DOHH2 (cell line): ENCODE results near the gene PRG3.

ENCODE experiments used
- H3F3A ChIP-seq: fragments of 200-600 bp; sonication (generic), shearing (Covaris generic); 2 replicates; pipeline ENCODE4 v1.6.0; 2016; ENCODE audit warnings: antibody characterized with exemption, mild to moderate bottlenecking; ENCODE audit not compliant: control insufficient read depth, insufficient read depth
- H3K27ac ChIP-seq: fragments of 200-600 bp; sonication (generic); 2 replicates; pipeline ENCODE4 v1.5.1; 2014; ENCODE audit warnings: low read depth, mild to moderate bottlenecking, low read length, moderate library complexity
- H3K27me3 ChIP-seq: fragments of 200-600 bp; sonication (generic); 2 replicates; pipeline ENCODE4 v1.6.1; 2014; ENCODE audit warnings: mild to moderate bottlenecking, low read length, mixed read lengths; ENCODE audit not compliant: control insufficient read depth
- H3K36me3 ChIP-seq: fragments of 200-600 bp; sonication (generic); 2 replicates; pipeline ENCODE4 v1.6.1; 2014; ENCODE audit warnings: mild to moderate bottlenecking, low read length, moderate library complexity, mixed read lengths; ENCODE audit not compliant: control insufficient read depth
- H3K4me1 ChIP-seq: fragments of 200-600 bp; sonication (generic); 2 replicates; pipeline ENCODE4 v1.6.1; 2014; ENCODE audit warnings: mild to moderate bottlenecking, low read length, mixed read lengths; ENCODE audit not compliant: control insufficient read depth
- H3K4me2 ChIP-seq: fragments of 200-600 bp; sonication (generic); 2 replicates; pipeline ENCODE4 v1.6.0; 2014; ENCODE audit warnings: mild to moderate bottlenecking, low read length, moderate library complexity
- H3K4me3 ChIP-seq: fragments of 200-600 bp; sonication (generic); 2 replicates; pipeline ENCODE4 v1.5.1; 2014; ENCODE audit warnings: mild to moderate bottlenecking, low read length, mixed read lengths
- H3K79me2 ChIP-seq: fragments of 200-600 bp; sonication (generic); 2 replicates; pipeline ENCODE4 v1.6.1; 2014; ENCODE audit warnings: mild to moderate bottlenecking, low read length, mixed read lengths; ENCODE audit not compliant: control insufficient read depth
- H3K9me2 ChIP-seq: fragments of 200-600 bp; sonication (generic); replicated peaks from 2 replicates; pipeline ENCODE4 v1.6.1; 2014; ENCODE audit warnings: mild to moderate bottlenecking, low read length, mixed read lengths; ENCODE audit not compliant: control insufficient read depth
- H3K9me3 ChIP-seq: fragments of 200-600 bp; sonication (generic); 2 replicates; pipeline ENCODE4 v1.6.1; 2014; ENCODE audit warnings: antibody characterized with exemption, low read length, mixed read lengths; ENCODE audit not compliant: control insufficient read depth, insufficient read depth
- H4K20me1 ChIP-seq: fragments of 200-600 bp; sonication (generic); 2 replicates; pipeline ENCODE4 v1.6.0; 2014; ENCODE audit warnings: low read depth, mild to moderate bottlenecking, antibody characterized with exemption, low read length, moderate library complexity; ENCODE audit not compliant: control insufficient read depth, insufficient read depth
- EZH2phosphoT487 ChIP-seq: fragments of 200-600 bp; sonication (generic); IDR thresholded peaks from 2 replicates; pipeline ENCODE4 v1.6.1; 2017; ENCODE audit warnings: borderline replicate concordance, mild to moderate bottlenecking, antibody characterized with exemption, low read length, moderate library complexity, mixed read lengths
- TF ChIP-seq, protein P1 (sequence below): fragments of 200-600 bp; sonication (generic); IDR thresholded peaks from one replicate; pipeline ENCODE4 v1.5.1; 2014; ENCODE audit warnings: antibody characterized with exemption, mild to moderate bottlenecking, low read depth, low read length; ENCODE audit not compliant: poor library complexity, severe bottlenecking

PRG3 gene

DNA sequence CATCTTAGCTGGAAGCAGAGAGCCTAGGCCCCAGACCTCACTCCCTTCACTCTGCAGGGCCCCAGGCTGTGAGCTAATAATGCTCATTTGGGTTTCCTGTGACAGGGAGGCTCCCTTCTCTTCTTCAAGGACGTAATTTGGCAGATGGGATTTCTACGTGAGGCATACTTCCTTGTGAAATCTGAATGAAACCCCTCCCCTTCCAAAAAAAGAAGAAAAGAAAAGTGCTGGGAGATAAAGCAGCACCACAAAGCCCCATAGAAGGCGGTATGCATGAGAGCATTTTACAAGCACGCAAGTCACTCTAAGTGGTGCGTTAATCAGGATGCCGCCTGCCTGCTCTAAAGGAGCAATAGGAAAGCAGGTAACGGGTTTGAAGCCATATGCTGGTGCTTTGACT lies 37.1 kb downstream of the PRG3 start:
- TF ChIP-seq, protein P1, sequence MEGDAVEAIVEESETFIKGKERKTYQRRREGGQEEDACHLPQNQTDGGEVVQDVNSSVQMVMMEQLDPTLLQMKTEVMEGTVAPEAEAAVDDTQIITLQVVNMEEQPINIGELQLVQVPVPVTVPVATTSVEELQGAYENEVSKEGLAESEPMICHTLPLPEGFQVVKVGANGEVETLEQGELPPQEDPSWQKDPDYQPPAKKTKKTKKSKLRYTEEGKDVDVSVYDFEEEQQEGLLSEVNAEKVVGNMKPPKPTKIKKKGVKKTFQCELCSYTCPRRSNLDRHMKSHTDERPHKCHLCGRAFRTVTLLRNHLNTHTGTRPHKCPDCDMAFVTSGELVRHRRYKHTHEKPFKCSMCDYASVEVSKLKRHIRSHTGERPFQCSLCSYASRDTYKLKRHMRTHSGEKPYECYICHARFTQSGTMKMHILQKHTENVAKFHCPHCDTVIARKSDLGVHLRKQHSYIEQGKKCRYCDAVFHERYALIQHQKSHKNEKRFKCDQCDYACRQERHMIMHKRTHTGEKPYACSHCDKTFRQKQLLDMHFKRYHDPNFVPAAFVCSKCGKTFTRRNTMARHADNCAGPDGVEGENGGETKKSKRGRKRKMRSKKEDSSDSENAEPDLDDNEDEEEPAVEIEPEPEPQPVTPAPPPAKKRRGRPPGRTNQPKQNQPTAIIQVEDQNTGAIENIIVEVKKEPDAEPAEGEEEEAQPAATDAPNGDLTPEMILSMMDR: no peak
- Histone ChIP-seq H3K4me1 (peaks cover 6% of the 10 kb centered on the region; the same call in 1 of the 2 replicates), H3K9me2 (no peaks in the 10 kb centered on the region), H3K27ac (no peak overlapping the region), H3K36me3 (no peaks in the 10 kb centered on the region), H3K27me3 (no peaks in the 10 kb centered on the region), H3F3A (no peaks in the 10 kb centered on the region), H3K9me3 (no peaks in the 10 kb centered on the region), H4K20me1 (no peaks in the 10 kb centered on the region), H3K4me2 (no peak overlapping the region), H3K79me2 (no peaks in the 10 kb centered on the region), H3K4me3 (no peak overlapping the region)

DNA sequence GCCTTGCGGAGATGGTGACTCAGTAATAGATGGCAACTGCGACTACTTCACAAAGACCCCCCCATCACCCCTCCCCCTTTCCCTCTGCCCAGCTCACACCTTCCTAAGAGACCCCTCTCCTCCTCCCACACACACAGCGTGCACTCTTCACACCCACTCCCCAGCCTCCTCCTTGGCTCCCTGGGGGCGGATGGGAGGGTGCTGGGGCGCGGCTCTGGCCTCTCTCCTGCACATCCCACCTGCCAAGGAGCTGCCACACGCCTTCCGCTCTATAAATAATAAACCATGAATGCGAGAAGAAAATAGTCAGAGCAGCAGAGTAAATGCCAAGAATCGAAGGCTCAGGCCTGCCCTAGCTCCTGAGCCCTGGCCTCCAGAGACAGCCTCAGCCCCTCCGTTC lies 38.2 kb downstream of the PRG3 start:
- H3K4me1 ChIP-seq: peaks cover 6% of the 10 kb centered on the region; the same call in 1 of the 2 replicates
- H3K27ac ChIP-seq: no peak overlapping the region
- H3K9me3 ChIP-seq: no peaks in the 10 kb centered on the region
- H3K27me3 ChIP-seq: no peaks in the 10 kb centered on the region
- no peaks in the 10 kb centered on the region for H3K36me3 ChIP-seq
- no peaks in the 10 kb centered on the region for H3K9me2 ChIP-seq
- H3K4me2 ChIP-seq: no peak overlapping the region
- no peaks in the 10 kb centered on the region for H4K20me1 ChIP-seq
- no peak for TF ChIP-seq EZH2phosphoT487
- TF ChIP-seq, protein P1: no peak
- no peaks in the 10 kb centered on the region for H3F3A ChIP-seq
- H3K79me2 ChIP-seq: no peaks in the 10 kb centered on the region
- no peak overlapping the region for H3K4me3 ChIP-seq

DNA sequence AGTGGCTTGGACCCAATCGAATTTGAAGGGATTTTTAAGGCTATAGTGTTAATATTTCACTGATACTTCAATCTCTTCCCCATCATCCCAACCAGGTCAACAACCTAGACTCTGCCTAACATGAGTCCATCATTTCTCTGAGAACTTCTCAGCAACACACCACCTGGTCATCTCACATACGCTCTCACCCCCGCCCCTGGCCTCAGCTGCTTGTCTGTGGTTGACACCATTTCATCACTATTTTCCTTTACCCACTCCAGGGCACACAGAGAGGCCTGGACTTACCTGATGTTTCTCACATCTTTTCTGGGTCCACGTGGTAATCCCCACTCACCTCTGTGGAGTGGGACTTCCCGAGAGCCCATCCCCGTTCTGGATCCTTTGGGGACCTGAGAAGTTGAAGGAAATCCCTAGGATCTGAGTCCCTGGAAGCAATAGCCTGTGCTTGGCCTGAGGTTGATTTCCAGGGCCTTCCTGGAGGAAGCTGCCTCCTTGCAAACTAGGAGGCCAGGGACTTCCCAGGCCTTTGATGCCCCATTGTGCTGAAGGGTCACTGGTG lies 39.6 kb downstream of the PRG3 start:
- no peaks in the 10 kb centered on the region for H3K36me3 ChIP-seq
- H3K9me2 ChIP-seq: no peaks in the 10 kb centered on the region
- H4K20me1 ChIP-seq: no peaks in the 10 kb centered on the region
- H3K4me1 ChIP-seq: peaks cover 10% of the 10 kb centered on the region
- no peaks in the 10 kb centered on the region for H3F3A ChIP-seq
- H3K27ac ChIP-seq: no peak overlapping the region
- no peak overlapping the region for H3K4me3 ChIP-seq
- no peaks in the 10 kb centered on the region for H3K27me3 ChIP-seq
- TF ChIP-seq EZH2phosphoT487: no peak
- TF ChIP-seq, protein P1: no peak
- H3K9me3 ChIP-seq: no peaks in the 10 kb centered on the region
- peaks cover under 1% of the 10 kb centered on the region for H3K79me2 ChIP-seq
- H3K4me2 ChIP-seq: no peak overlapping the region
